GM21737 (cell line): ENCODE measurements around the gene TAS1R2.
"Not testable (repeated sequence)": the region's sequence is repeated elsewhere in the genome, so short reads cannot be mapped to it uniquely, and the experiment has no call there.

Experiments used
- ATAC-seq: cut with Tn5 transposase; IDR thresholded peaks from one replicate; pipeline ENCODE4 v1.9.1; 2021; ENCODE audit warnings: mild to moderate bottlenecking, moderate library complexity; ENCODE audit not compliant: unreplicated experiment

Gene TAS1R2

GRCh38 chr1:18869847-18870594 lies 10.6 kb upstream of the TAS1R2 start:
- no peak for ATAC-seq

- no peak for ATAC-seq
Observed at GRCh38 chr1:18868801-18869424, 9.5 kb upstream of the TAS1R2 start.

GRCh38 chr1:18868354-18868753 lies 8.9 kb upstream of the TAS1R2 start:
- ATAC-seq = no peak

- ATAC-seq = no peak
Observed at GRCh38 chr1:18866846-18867245, 7.4 kb upstream of the TAS1R2 start.

- no peak for ATAC-seq
Observed at GRCh38 chr1:18866314-18866713, 6.9 kb upstream of the TAS1R2 start.

- ATAC-seq = no peak
Observed at GRCh38 chr1:18865176-18865575, 5.7 kb upstream of the TAS1R2 start.

GRCh38 chr1:18861590-18861989 lies 2.1 kb upstream of the TAS1R2 start:
- ATAC-seq = no peak

GRCh38 chr1:18861082-18861481 lies 1.6 kb upstream of the TAS1R2 start:
- no peak for ATAC-seq

- no peak for ATAC-seq
Observed at GRCh38 chr1:18858070-18858688, 1.3 kb downstream of the TAS1R2 start.

GRCh38 chr1:18856435-18856834 lies 3.0 kb downstream of the TAS1R2 start:
- no peak for ATAC-seq

- ATAC-seq = no peak
Observed at GRCh38 chr1:18855573-18855972, 3.9 kb downstream of the TAS1R2 start.

- ATAC-seq = no peak
Observed at GRCh38 chr1:18854331-18855025, 5.0 kb downstream of the TAS1R2 start.

- no peak for ATAC-seq
Observed at GRCh38 chr1:18852501-18852900, 7.0 kb downstream of the TAS1R2 start.

GRCh38 chr1:18849261-18849711 lies 10.2 kb downstream of the TAS1R2 start:
- no peak for ATAC-seq

- not testable (repeated sequence) for ATAC-seq
Observed at GRCh38 chr1:18847723-18848122, 11.7 kb downstream of the TAS1R2 start.

GRCh38 chr1:18840145-18840544 lies 19.3 kb downstream of the TAS1R2 start:
- ATAC-seq = no peak

- no peak for ATAC-seq
Observed at GRCh38 chr1:18836654-18837053, 22.8 kb downstream of the TAS1R2 start.

- not testable (repeated sequence) for ATAC-seq
Observed at GRCh38 chr1:18832319-18832718, 27.1 kb downstream of the TAS1R2 start.

GRCh38 chr1:18831656-18832055 lies 27.8 kb downstream of the TAS1R2 start:
- no peak for ATAC-seq

- no peak for ATAC-seq
Observed at GRCh38 chr1:18830596-18830995, 28.9 kb downstream of the TAS1R2 start.

GRCh38 chr1:18829671-18830070 lies 29.8 kb downstream of the TAS1R2 start:
- ATAC-seq = no peak
